HEK293 (cell line): ENCODE measurements around the gene HBP1.

ENCODE experiments used
- GLIS1 ChIP-seq: fragments of 450-650 bp; formaldehyde crosslinking; IDR thresholded peaks from 2 replicates; pipeline ENCODE4 v1.5.1; 2016; ENCODE audit warnings: missing biosample characterization, missing genetic modification characterization
- RBAK ChIP-seq: fragments of 450-650 bp; formaldehyde crosslinking; IDR thresholded peaks from 2 replicates; pipeline ENCODE4 v1.5.1; 2016; ENCODE audit warnings: missing biosample characterization, missing genetic modification characterization
- YY1 ChIP-seq: fragments of 450-650 bp; formaldehyde crosslinking; IDR thresholded peaks from 2 replicates; pipeline ENCODE4 v1.5.1; 2018; ENCODE audit warnings: missing biosample characterization, missing genetic modification characterization
- ZNF292 ChIP-seq: fragments of 450-650 bp; formaldehyde crosslinking; IDR thresholded peaks from 2 replicates; pipeline ENCODE4 v1.5.1; 2016; ENCODE audit warnings: low read depth, missing biosample characterization, missing genetic modification characterization, borderline replicate concordance
- ZNF350 ChIP-seq: fragments of 450-650 bp; formaldehyde crosslinking; IDR thresholded peaks from 2 replicates; pipeline ENCODE4 v1.5.0; 2017; ENCODE audit warnings: missing biosample characterization, mild to moderate bottlenecking, missing genetic modification characterization
- ZNF560 ChIP-seq: fragments of 450-650 bp; formaldehyde crosslinking; IDR thresholded peaks from 2 replicates; pipeline ENCODE4 v1.5.1; 2017; ENCODE audit warnings: missing biosample characterization, missing genetic modification characterization, borderline replicate concordance
- ZNF837 ChIP-seq: fragments of 450-650 bp; formaldehyde crosslinking; IDR thresholded peaks from 2 replicates; pipeline ENCODE4 v1.5.1; 2016; ENCODE audit warnings: missing biosample characterization, missing genetic modification characterization
- TF ChIP-seq, protein P1 (sequence below): fragments of 450-650 bp; formaldehyde crosslinking; IDR thresholded peaks from 2 replicates; pipeline ENCODE4 v1.5.1; 2016; ENCODE audit warnings: missing biosample characterization, missing genetic modification characterization
- TF ChIP-seq, protein P2 (sequence below): sonication (generic); formaldehyde crosslinking; IDR thresholded peaks from 2 replicates; pipeline ENCODE4 v1.8.1; 2022; ENCODE audit warnings: mild to moderate bottlenecking, moderate library complexity, missing genetic modification reagents
- TF ChIP-seq, protein P3 (sequence below): fragments of 450-650 bp; formaldehyde crosslinking; IDR thresholded peaks from 2 replicates; pipeline ENCODE4 v1.5.1; 2016; ENCODE audit warnings: missing biosample characterization, missing genetic modification characterization
- TF ChIP-seq, protein P4 (sequence below): fragments of 450-650 bp; formaldehyde crosslinking; IDR thresholded peaks from 2 replicates; pipeline ENCODE4 v1.5.0; 2017; ENCODE audit warnings: missing biosample characterization, missing genetic modification characterization, borderline replicate concordance

DNA sequence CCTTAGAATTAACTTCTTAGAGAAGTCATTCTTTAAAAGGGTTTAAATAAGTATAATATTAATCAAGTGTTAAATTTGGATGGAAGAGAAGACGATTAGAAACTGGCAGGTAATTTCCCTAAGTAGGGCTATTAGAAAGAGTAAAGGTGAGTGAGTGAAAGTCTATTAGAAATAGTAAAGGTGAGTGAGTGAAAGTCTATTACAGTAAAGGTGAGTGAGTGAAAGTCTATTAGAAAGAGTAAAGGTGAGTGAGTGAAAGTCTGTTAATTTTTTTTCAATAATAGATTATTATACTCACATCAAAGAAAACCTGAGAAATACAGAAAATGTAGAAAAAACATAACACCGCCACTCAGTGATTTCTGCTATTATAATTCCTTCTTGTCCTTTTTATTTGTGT lies 10.8 kb upstream of the HBP1 start:
- TF ChIP-seq, protein P1, sequence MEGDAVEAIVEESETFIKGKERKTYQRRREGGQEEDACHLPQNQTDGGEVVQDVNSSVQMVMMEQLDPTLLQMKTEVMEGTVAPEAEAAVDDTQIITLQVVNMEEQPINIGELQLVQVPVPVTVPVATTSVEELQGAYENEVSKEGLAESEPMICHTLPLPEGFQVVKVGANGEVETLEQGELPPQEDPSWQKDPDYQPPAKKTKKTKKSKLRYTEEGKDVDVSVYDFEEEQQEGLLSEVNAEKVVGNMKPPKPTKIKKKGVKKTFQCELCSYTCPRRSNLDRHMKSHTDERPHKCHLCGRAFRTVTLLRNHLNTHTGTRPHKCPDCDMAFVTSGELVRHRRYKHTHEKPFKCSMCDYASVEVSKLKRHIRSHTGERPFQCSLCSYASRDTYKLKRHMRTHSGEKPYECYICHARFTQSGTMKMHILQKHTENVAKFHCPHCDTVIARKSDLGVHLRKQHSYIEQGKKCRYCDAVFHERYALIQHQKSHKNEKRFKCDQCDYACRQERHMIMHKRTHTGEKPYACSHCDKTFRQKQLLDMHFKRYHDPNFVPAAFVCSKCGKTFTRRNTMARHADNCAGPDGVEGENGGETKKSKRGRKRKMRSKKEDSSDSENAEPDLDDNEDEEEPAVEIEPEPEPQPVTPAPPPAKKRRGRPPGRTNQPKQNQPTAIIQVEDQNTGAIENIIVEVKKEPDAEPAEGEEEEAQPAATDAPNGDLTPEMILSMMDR (tag by site-specific recombination), result no peak
- TF ChIP-seq GLIS1 (tag by site-specific recombination) (no peak), YY1 (tag by site-specific recombination) (no peak), ZNF837 (tag by site-specific recombination) (no peak), ZNF560 (tag by site-specific recombination) (no peak), ZNF350 (no peak), RBAK (no peak), ZNF292 (tag by site-specific recombination) (no peak)
- TF ChIP-seq, protein P2, sequence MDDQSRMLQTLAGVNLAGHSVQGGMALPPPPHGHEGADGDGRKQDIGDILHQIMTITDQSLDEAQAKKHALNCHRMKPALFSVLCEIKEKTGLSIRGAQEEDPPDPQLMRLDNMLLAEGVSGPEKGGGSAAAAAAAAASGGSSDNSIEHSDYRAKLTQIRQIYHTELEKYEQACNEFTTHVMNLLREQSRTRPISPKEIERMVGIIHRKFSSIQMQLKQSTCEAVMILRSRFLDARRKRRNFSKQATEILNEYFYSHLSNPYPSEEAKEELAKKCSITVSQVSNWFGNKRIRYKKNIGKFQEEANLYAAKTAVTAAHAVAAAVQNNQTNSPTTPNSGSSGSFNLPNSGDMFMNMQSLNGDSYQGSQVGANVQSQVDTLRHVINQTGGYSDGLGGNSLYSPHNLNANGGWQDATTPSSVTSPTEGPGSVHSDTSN, result no peak
- TF ChIP-seq, protein P3, sequence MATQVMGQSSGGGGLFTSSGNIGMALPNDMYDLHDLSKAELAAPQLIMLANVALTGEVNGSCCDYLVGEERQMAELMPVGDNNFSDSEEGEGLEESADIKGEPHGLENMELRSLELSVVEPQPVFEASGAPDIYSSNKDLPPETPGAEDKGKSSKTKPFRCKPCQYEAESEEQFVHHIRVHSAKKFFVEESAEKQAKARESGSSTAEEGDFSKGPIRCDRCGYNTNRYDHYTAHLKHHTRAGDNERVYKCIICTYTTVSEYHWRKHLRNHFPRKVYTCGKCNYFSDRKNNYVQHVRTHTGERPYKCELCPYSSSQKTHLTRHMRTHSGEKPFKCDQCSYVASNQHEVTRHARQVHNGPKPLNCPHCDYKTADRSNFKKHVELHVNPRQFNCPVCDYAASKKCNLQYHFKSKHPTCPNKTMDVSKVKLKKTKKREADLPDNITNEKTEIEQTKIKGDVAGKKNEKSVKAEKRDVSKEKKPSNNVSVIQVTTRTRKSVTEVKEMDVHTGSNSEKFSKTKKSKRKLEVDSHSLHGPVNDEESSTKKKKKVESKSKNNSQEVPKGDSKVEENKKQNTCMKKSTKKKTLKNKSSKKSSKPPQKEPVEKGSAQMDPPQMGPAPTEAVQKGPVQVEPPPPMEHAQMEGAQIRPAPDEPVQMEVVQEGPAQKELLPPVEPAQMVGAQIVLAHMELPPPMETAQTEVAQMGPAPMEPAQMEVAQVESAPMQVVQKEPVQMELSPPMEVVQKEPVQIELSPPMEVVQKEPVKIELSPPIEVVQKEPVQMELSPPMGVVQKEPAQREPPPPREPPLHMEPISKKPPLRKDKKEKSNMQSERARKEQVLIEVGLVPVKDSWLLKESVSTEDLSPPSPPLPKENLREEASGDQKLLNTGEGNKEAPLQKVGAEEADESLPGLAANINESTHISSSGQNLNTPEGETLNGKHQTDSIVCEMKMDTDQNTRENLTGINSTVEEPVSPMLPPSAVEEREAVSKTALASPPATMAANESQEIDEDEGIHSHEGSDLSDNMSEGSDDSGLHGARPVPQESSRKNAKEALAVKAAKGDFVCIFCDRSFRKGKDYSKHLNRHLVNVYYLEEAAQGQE (tag by site-specific recombination), result no peak
- TF ChIP-seq, protein P4, sequence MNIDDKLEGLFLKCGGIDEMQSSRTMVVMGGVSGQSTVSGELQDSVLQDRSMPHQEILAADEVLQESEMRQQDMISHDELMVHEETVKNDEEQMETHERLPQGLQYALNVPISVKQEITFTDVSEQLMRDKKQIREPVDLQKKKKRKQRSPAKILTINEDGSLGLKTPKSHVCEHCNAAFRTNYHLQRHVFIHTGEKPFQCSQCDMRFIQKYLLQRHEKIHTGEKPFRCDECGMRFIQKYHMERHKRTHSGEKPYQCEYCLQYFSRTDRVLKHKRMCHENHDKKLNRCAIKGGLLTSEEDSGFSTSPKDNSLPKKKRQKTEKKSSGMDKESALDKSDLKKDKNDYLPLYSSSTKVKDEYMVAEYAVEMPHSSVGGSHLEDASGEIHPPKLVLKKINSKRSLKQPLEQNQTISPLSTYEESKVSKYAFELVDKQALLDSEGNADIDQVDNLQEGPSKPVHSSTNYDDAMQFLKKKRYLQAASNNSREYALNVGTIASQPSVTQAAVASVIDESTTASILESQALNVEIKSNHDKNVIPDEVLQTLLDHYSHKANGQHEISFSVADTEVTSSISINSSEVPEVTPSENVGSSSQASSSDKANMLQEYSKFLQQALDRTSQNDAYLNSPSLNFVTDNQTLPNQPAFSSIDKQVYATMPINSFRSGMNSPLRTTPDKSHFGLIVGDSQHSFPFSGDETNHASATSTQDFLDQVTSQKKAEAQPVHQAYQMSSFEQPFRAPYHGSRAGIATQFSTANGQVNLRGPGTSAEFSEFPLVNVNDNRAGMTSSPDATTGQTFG (tag by site-specific recombination), result no peak
